Keratinocyte (primary cell): ENCODE results near the gene CD7.

Source experiments
- CTCF ChIP-seq, 3 experiments: IDR thresholded peaks in 1 of 3; conservative IDR thresholded peaks in 1 of 3; optimal IDR thresholded peaks in 1 of 3; 2 replicates in 2 of 3; 3 replicates in 1 of 3; pipeline versions ENCODE3 to v1.5.1; 2011; ENCODE audit warnings: low read length in 3 of 3, mild to moderate bottlenecking in 3 of 3, moderate library complexity in 2 of 3, control low read depth in 1 of 3, inconsistent platforms in 1 of 3; ENCODE audit not compliant: insufficient read depth in 2 of 3; ENCODE audit errors: extremely low read depth in 1 of 3
- EZH2 ChIP-seq: IDR thresholded peaks from one replicate; pipeline ENCODE4 v1.6.1; 2012; ENCODE audit warnings: inconsistent platforms, mild to moderate bottlenecking, low read length, moderate library complexity

- peak; percentile 59 to 88 (median 85) for TF ChIP-seq CTCF (optimal IDR thresholded peaks at IDR 0.05 in 1 of 3, IDR thresholded peaks at IDR 0.05 in 1 of 3, conservative IDR thresholded peaks at IDR 0.05 in 1 of 3; ENCODE audit: extremely low read depth in 1 of 3, insufficient read depth in 2 of 3, low read length in 3 of 3)
- TF ChIP-seq EZH2, result no peak
Observed at GRCh38 chr17:82300707-82301270, 16.6 kb downstream of the CD7 start.
